GM23248 (cell line): ENCODE results near the gene GON4L.

ENCODE experiments used
- EZH2 ChIP-seq: fragments of 200-600 bp; sonication (generic); IDR thresholded peaks from 2 replicates; pipeline ENCODE4 v1.6.1; 2018; ENCODE audit warnings: antibody characterized with exemption, mild to moderate bottlenecking; ENCODE audit not compliant: insufficient read depth, poor library complexity, severe bottlenecking
- EZH2phosphoT487 ChIP-seq: fragments of 200-600 bp; sonication (generic); IDR thresholded peaks from 2 replicates; pipeline ENCODE4 v1.6.1; 2018; ENCODE audit warnings: antibody characterized with exemption, moderate library complexity, mild to moderate bottlenecking, low read depth; ENCODE audit not compliant: insufficient read depth

GRCh38 chr1:155801149-155801548 is 55.9 kb downstream of the GON4L start:
- TF ChIP-seq EZH2: no peak
- no peak for TF ChIP-seq EZH2phosphoT487
